Common myeloid progenitor, CD34-positive (primary cell): ENCODE results near the gene VWF.

Source experiments
- CTCF ChIA-PET: fragments of 350-600 bp; sonication (Branson Sonifier 250); formaldehyde crosslinking; loops from one replicate; lab custom pipeline; 2021; ENCODE audit warnings: antibody characterized with exemption; lab: Charles Lee
- POLR2A ChIA-PET: fragments of 350-600 bp; sonication (Branson Sonifier 250); formaldehyde crosslinking; loops from one replicate; lab custom pipeline; 2021; ENCODE audit warnings: antibody characterized with exemption; lab: Charles Lee
- DNase-seq, 3 donors: peaks; one replicate each; pipeline versions ENCODE4 v3.0.0 to v3.0.0-alpha.2; 2013
- H3K27ac ChIP-seq, 2 experiments: 1 replicate in 1 of 2; 2 replicates in 1 of 2; pipeline ENCODE4 v1.7.0; 2013; ENCODE audit warnings: inconsistent platforms in 2 of 2, low read length in 2 of 2, mild to moderate bottlenecking in 2 of 2, low read depth in 1 of 2, moderate library complexity in 1 of 2; ENCODE audit not compliant: severe bottlenecking in 2 of 2, insufficient read depth in 1 of 2, poor library complexity in 1 of 2
- H3K27me3 ChIP-seq, 5 experiments: replicated peaks in 2 of 5; 1 replicate in 3 of 5; 2 replicates in 2 of 5; pipeline versions ENCODE4 v1.6.1 to v1.7.0; 2013; ENCODE audit warnings: low read length in 4 of 5, mild to moderate bottlenecking in 2 of 5, moderate library complexity in 2 of 5, inconsistent platforms in 1 of 5; ENCODE audit not compliant: insufficient read depth in 5 of 5, control insufficient read depth in 4 of 5
- H3K36me3 ChIP-seq, 4 experiments: 1 replicate in 2 of 4; 2 replicates in 2 of 4; pipeline versions ENCODE4 v1.6.1 to v1.7.0; 2013; ENCODE audit warnings: low read length in 3 of 4, control low read depth in 1 of 4, mild to moderate bottlenecking in 1 of 4; ENCODE audit not compliant: control insufficient read depth in 4 of 4, insufficient read depth in 4 of 4
- H3K4me1 ChIP-seq, 4 experiments: 1 replicate in 3 of 4; 2 replicates in 1 of 4; pipeline versions ENCODE4 v1.6.1 to v1.7.1; 2013; ENCODE audit warnings: low read length in 3 of 4, mild to moderate bottlenecking in 3 of 4, control low read depth in 1 of 4, inconsistent platforms in 1 of 4, moderate library complexity in 1 of 4; ENCODE audit not compliant: control insufficient read depth in 4 of 4, insufficient read depth in 4 of 4; ENCODE audit errors: control extremely low read depth in 1 of 4
- H3K4me3 ChIP-seq, 7 experiments: 1 replicate in 4 of 7; 2 replicates in 3 of 7; pipeline versions ENCODE4 v1.5.1 to v1.7.0; 2013; ENCODE audit warnings: mild to moderate bottlenecking in 7 of 7, low read length in 6 of 7, moderate library complexity in 6 of 7, inconsistent platforms in 2 of 7, low read depth in 2 of 7, control low read depth in 1 of 7; ENCODE audit not compliant: insufficient read depth in 4 of 7, control insufficient read depth in 1 of 7; ENCODE audit errors: extremely low read depth in 1 of 7
- H3K9me3 ChIP-seq, 5 experiments: 1 replicate in 4 of 5; 2 replicates in 1 of 5; pipeline versions ENCODE4 v1.6.1 to v1.7.1; 2013; ENCODE audit warnings: low read length in 4 of 5, mild to moderate bottlenecking in 2 of 5, inconsistent platforms in 1 of 5, low read depth in 1 of 5, moderate library complexity in 1 of 5; ENCODE audit not compliant: control insufficient read depth in 4 of 5, insufficient read depth in 2 of 5; ENCODE audit errors: control extremely low read depth in 1 of 5
- WGBS: methylation state at CpG from one replicate; pipeline ENCODE4 v1.1.5; 2013; ENCODE audit not compliant: insufficient coverage; 5-methylcytosine and 5-hydroxymethylcytosine counted together

VWF gene

GRCh38 chr12:5924342-5924741 is 200.1 kb downstream of the VWF start:
- Histone ChIP-seq H3K4me1 (peaks cover 0 to 8% (median 4%) of the 10 kb centered on the region in 4 experiments), H3K4me3 (no peak overlapping the region), H3K36me3 (no peaks in the 10 kb centered on the region), H3K27me3 (peaks cover 0 to 3% (median 0%) of the 10 kb centered on the region in 5 experiments), H3K27ac (no peak overlapping the region), H3K9me3 (no peaks in the 10 kb centered on the region)
- WGBS, result 93% methylated on average over 7 of the region's 7 CpGs
- ChIA-PET CTCF (interaction anchor here (0.8 to 1.5 kb wide), 3 partner anchors 13 to 21 kb away, joined by 3 read pairs; no protein-coding TSS in a partner anchor), POLR2A (no interaction called here)
- DNase-seq, result no peak

GRCh38 chr12:5923751-5924150 is 200.7 kb downstream of the VWF start:
- Histone ChIP-seq H3K4me1 (peaks cover 0 to 8% (median 4%) of the 10 kb centered on the region in 4 experiments), H3K9me3 (no peaks in the 10 kb centered on the region), H3K4me3 (no peak overlapping the region), H3K36me3 (no peaks in the 10 kb centered on the region), H3K27ac (no peak overlapping the region), H3K27me3 (peaks cover 0 to 3% (median 0%) of the 10 kb centered on the region in 5 experiments)
- DNase-seq, result no peak
- POLR2A ChIA-PET, result no interaction called here
- CTCF ChIA-PET, result no interaction called here
- 100% methylated on average over 1 of the region's 5 CpGs for WGBS

- CTCF ChIA-PET, result no interaction called here
- DNase-seq, result no peak
- peaks cover 0 to 2% (median 0%) of the 10 kb centered on the region in 5 experiments for H3K27me3 ChIP-seq
- POLR2A ChIA-PET, result no interaction called here
- H3K9me3 ChIP-seq, result no peaks in the 10 kb centered on the region
- WGBS, result 72% methylated on average over 6 of the region's 14 CpGs
- H3K4me1 ChIP-seq, result peaks cover 0 to 8% (median 4%) of the 10 kb centered on the region in 4 experiments
- H3K4me3 ChIP-seq, result no peak overlapping the region
- H3K36me3 ChIP-seq, result no peaks in the 10 kb centered on the region
- no peak overlapping the region for H3K27ac ChIP-seq
Observed at GRCh38 chr12:5923043-5923605, 201.3 kb downstream of the VWF start.

- Histone ChIP-seq H3K27ac (no peak overlapping the region), H3K36me3 (no peaks in the 10 kb centered on the region), H3K9me3 (no peaks in the 10 kb centered on the region), H3K4me3 (no peak overlapping the region), H3K4me1 (peaks cover 0 to 8% (median 4%) of the 10 kb centered on the region in 4 experiments), H3K27me3 (no peaks in the 10 kb centered on the region)
- ChIA-PET POLR2A (no interaction called here), CTCF (no interaction called here)
- DNase-seq, result no peak
- 97% methylated on average over 11 of the region's 15 CpGs for WGBS
Observed at GRCh38 chr12:5921966-5922899, 202.2 kb downstream of the VWF start.

GRCh38 chr12:5921027-5921909 is 203.2 kb downstream of the VWF start:
- Histone ChIP-seq H3K27ac (no peak overlapping the region), H3K4me1 (peaks cover 0 to 8% (median 4%) of the 10 kb centered on the region in 4 experiments), H3K36me3 (no peaks in the 10 kb centered on the region), H3K27me3 (no peaks in the 10 kb centered on the region), H3K9me3 (no peaks in the 10 kb centered on the region), H3K4me3 (no peak overlapping the region)
- DNase-seq, result no peak
- ChIA-PET CTCF (no interaction called here), POLR2A (no interaction called here)
- 98% methylated on average over 23 of the region's 25 CpGs for WGBS

- H3K27ac ChIP-seq, result no peak overlapping the region
- no peaks in the 10 kb centered on the region for H3K27me3 ChIP-seq
- DNase-seq, result no peak
- no peak overlapping the region for H3K4me3 ChIP-seq
- no peaks in the 10 kb centered on the region for H3K9me3 ChIP-seq
- ChIA-PET POLR2A (no interaction called here), CTCF (no interaction called here)
- no peaks in the 10 kb centered on the region for H3K36me3 ChIP-seq
- 98% methylated on average over 6 of the region's 9 CpGs for WGBS
- peaks cover 0 to 7% (median 2%) of the 10 kb centered on the region in 4 experiments for H3K4me1 ChIP-seq
Observed at GRCh38 chr12:5916785-5917290, 207.6 kb downstream of the VWF start.
